IPS-NIHi11 (cell line): Measurements from ENCODE around the gene SAMD8.

Experiments
- DNase-seq: peaks from one replicate; pipeline ENCODE4 v3.0.0; 2012; ENCODE audit warnings: mixed read lengths, low spot score

Gene SAMD8

DNA sequence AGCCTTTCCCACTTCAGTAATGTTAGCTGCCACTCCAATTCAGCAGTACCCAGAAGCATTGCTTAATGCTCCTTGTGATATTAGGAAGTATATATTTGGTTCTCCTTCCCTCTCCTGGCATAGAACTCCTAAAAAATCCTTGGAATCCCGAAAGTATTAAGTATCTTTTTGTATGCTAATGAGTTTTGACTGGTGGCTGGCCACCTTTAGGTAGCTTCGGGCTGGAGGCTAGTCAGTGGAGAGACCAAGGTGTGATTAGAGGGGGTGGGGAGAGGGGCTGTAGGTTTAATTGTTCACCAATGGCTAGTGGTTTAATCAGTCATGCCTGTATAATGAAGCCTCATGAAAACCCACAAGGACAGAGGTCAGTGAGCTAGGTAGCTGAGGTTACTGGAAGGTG, 112.1 kb downstream of the SAMD8 start:
- peak; percentile 52 for DNase-seq

DNA sequence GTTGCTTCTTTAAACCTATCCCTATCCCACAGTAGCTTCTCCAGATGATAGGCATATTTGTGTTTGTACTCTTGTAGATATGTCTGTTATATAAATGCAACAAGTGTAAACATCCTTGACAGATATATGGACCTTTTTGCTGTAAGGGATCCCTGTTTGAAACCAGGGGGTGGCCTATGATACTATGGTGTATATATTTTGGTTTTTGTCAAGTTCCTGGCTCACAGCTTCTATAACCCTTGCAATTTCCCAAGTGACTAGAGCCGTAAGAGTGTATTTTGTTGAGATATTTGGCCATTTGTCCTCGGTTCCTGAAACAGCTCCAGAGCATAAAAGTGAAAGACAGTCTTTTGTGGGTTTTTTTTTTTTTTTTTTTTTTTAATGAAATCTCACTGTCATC, 114.6 kb downstream of the SAMD8 start:
- no peak for DNase-seq

DNA sequence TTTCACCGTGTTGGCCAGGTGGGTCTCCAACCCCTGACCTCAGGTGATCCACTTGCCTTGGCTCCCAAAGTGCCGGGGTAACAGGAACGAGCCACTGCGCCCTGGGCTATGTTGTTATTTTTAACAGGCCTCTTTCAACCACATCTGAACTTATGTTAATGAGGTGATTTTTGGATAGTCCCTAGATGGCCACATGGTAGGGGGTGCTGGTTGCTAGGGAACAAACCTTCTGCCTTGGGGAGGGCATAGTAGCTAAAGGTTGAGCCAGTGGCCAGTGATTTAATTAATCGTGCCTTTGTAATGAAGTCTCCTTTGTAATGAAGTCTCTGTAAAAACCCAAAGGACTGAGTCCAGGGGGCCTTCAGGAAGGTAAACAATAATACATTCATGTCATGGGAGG, 115.2 kb downstream of the SAMD8 start:
- DNase-seq, result no peak

DNA sequence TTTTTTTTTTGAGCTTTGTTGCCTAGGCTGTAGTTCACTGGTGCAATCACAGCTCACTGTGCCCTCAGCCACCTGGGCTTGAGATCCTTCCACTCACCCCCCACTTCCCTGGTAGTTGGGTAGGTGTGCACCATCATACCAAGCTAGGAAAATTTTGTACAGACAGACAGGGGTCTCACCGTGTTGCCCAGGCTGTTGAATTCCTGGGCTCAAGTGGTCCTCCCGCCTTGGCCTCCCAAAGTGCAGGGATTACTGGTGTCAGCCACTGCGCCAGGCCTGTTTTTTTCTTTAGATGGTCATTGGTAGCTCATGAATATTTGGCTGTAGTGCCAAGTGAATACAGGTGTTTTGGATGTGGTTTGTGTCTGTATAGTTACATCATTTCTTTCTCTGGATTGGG, 116.8 kb downstream of the SAMD8 start:
- no peak for DNase-seq

DNA sequence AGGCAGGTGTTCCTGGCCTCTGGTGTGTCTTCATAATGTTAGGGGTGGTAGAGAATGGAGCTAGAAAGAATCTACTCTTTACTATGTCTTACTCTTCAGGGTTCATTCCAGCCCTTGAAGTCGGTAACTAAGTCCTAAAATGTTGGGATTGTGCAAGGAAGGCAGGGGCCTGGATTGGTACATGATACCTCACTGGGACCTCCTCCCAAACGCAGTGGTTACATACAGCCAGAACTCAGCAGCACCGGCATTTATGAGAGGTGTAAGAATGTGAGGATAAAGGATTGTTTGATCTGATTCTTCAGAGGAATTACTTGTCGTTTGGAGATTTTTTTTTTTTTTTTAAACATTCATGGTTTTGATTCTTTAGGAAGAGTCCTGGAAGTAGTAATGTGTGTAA, 117.4 kb downstream of the SAMD8 start:
- no peak for DNase-seq

DNA sequence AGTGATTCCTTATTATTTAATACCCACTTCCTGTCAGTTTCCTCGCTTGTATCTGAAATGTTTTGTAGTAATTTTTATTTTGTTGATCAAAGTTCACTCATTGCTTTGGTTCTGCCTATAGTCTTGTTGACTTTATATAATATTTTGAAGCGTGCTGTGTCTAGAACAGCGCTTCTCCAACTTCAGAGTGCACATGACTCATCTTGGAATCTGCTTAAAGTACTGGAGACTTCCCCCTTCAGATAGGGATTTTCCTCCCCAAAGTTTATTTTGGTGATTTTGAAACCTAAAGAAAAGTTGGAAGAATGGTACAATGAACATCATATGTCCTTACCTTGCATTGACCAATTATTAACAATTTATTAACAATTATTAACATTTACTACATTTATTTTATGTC, 118.5 kb downstream of the SAMD8 start:
- no peak for DNase-seq

DNA sequence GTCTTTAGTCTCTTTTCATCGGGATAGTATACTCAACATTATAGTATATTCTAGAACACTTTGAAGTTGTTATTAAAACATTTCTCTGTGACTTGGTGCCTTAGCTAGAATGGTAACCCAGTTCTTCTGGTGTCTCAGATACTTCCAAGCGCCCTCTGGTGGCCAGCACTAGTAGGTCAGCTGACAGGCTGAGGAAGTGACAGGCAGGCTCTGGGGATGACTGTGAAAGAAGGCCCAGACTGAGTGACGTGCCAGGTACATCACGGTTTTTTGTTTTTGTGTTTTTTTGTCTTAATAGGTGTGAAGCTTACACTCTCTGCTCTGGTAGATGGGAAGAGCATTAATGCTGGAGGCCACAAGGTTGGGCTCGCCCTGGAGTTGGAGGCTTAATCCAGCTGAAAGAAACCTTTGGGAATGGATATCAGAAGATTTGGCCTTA, 119.2 kb downstream of the SAMD8 start:
- DNase-seq, result peak; percentile 80
